22Rv1 (cell line): ENCODE measurements around the gene ZSWIM5.
A peak's percentile ranks its signal among the peaks of the same experiment; 100 is the strongest.
"Not testable (repeated sequence)": the region's sequence is repeated elsewhere in the genome, so short reads cannot be mapped to it uniquely, and the experiment has no call there.

Experiments
- H3K27ac ChIP-seq: fragments of 450-650 bp; 2 replicates; pipeline ENCODE4 v1.5.1; 2017
- ZFX ChIP-seq: fragments of 450-650 bp; IDR thresholded peaks from 2 replicates; pipeline ENCODE4 v1.6.1; 2017; ENCODE audit warnings: antibody characterized with exemption, borderline replicate concordance
- TF ChIP-seq, protein P1 (sequence below): fragments of 450-650 bp; IDR thresholded peaks from 2 replicates; pipeline ENCODE4 v1.5.1; 2017; ENCODE audit warnings: mild to moderate bottlenecking

ZSWIM5 gene

DNA sequence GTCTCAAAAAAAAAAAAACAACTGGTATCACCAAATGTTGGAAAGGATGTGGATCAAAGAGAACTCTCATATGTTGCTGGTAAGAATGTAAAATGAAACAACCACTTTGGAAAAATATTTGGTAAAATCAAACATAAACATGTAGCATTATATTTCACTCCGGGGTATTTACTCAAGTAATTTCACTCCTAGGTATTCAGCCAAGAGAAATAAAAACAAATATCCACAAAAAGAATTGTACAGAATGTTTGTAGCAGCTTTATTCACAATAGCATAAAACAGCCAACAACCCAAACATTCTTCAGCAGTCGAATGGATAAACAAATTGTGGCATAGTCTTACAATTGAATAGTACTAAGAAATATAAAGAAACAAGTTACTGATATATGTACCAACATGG lies 32.4 kb upstream of the ZSWIM5 start:
- TF ChIP-seq, protein P1, sequence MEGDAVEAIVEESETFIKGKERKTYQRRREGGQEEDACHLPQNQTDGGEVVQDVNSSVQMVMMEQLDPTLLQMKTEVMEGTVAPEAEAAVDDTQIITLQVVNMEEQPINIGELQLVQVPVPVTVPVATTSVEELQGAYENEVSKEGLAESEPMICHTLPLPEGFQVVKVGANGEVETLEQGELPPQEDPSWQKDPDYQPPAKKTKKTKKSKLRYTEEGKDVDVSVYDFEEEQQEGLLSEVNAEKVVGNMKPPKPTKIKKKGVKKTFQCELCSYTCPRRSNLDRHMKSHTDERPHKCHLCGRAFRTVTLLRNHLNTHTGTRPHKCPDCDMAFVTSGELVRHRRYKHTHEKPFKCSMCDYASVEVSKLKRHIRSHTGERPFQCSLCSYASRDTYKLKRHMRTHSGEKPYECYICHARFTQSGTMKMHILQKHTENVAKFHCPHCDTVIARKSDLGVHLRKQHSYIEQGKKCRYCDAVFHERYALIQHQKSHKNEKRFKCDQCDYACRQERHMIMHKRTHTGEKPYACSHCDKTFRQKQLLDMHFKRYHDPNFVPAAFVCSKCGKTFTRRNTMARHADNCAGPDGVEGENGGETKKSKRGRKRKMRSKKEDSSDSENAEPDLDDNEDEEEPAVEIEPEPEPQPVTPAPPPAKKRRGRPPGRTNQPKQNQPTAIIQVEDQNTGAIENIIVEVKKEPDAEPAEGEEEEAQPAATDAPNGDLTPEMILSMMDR, result no peak
- no peak for TF ChIP-seq ZFX
- H3K27ac ChIP-seq, result no peak overlapping the region

DNA sequence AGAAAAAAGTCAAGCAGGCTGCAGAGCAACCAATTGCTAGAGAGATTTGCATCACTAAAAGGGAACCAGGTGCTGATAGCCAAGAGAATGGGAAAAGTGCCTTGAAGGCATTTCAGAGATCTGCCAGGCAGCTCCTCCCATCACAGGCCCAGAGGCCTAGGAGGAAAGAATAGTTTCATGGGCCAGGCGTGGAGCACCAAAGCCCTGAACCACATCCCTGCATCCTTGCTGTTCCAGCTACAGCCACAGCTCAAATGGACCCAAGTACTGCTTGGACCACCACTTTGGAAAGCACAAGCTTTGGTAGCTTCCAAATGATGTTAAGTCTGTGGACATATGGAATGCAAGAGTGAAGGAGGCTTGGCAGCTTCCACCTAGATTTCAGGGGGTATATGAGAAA lies 29.7 kb upstream of the ZSWIM5 start:
- no peak for TF ChIP-seq ZFX
- TF ChIP-seq, protein P1, result no peak
- no peak overlapping the region for H3K27ac ChIP-seq

DNA sequence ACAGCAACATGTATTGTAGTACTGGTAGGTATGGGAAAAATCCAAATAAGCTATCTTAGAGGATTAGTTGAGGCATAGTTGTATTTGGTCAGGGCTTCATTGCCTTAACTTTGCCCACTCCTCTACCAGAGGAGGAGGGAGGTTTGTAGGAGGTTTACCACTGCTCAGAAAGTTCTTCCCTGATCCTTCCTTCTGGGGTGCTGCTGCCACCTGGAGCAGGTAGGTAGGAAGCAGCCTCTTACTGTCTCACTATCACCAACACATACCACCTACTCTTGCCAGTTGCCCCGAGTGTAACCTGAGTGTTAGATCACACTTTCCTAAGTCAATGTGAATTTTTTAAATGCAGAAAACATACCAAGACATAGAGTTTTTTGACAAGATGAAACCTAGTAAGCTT lies 24.1 kb upstream of the ZSWIM5 start:
- H3K27ac ChIP-seq, result no peak overlapping the region
- TF ChIP-seq, protein P1, result peak; percentile 18; the same call in 1 of the 2 replicates
- no peak for TF ChIP-seq ZFX

DNA sequence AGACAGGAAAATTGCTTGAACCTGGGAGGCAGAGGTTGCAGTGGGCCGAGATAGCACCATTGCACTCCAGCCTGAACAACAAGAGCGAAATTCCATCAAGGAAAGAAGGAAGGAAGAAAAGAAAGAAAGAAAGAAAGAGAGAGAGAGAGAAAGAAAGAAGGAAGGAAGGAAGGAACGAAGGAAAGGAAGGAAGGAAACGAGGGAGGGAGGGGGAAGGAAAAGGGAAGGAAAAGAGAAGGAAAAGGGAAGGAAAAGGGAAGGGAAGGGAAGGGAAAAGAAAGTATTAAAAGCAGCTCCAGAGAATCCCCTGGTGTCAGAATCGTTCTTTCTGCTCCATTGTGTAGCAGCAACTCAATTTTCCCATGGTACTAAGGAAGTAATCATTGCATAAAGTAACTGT lies 19.2 kb upstream of the ZSWIM5 start:
- H3K27ac ChIP-seq, result no peak overlapping the region
- no peak for TF ChIP-seq ZFX
- TF ChIP-seq, protein P1, result no peak

DNA sequence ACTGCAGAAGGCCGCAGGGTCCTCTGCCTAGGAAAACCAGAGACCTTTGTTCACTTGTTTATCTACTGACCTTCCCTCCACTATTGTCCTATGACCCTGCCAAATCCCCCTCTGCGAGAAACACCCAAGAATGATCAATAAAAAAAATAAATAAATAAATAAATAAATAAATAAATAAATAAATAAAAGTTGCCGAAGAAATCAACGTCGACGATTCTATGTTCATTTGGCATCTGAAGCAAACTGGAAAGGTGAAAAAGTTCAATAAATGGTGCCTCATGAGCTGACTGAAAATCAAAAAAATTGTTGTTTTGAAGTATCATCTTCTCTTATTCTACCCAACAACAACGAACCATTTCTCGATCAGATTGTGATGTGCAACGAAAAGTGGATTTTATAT lies 17.3 kb upstream of the ZSWIM5 start:
- H3K27ac ChIP-seq, result not testable (repeated sequence)

DNA sequence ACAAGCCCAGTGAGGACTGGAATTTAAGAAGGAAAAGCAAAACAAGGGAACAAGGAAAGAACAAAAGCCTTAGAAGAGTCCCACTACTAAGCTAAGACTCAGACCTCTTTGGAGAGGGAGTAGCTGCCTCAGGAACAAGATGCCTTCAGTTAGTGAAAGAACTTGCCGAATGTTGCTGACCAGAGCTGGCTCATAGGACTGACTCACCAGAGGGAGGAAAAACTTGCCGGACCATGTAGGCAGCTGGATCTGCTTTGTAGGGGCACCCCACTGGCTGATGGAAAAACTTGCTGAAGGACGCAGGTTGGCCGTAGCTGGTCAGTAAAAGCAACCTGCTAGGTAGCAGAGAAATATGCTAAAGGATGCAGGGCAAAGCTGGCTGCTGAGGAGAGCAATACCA lies 15.3 kb upstream of the ZSWIM5 start:
- no peak overlapping the region for H3K27ac ChIP-seq
- no peak for TF ChIP-seq ZFX
- TF ChIP-seq, protein P1, result no peak

DNA sequence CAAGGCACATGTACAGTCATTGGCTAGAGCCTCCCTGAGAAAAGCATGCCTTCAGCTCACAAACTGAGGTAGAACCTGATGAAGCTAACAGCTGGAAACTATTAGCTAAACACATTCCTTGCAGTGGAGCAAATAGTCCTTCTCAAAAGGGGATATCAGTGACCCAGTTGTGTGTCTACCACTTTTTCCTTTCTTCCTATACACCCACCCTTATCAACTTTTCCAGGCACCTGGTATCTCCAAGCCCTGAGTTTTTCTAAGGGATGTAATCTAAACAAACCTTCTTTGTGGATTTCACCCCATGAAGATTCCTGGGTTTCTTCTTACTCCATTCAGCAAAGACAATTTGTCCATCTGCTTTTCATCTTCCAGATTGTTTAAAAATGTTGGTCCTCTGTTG lies 10.5 kb upstream of the ZSWIM5 start:
- no peak for TF ChIP-seq ZFX
- TF ChIP-seq, protein P1, result no peak
- no peak overlapping the region for H3K27ac ChIP-seq

DNA sequence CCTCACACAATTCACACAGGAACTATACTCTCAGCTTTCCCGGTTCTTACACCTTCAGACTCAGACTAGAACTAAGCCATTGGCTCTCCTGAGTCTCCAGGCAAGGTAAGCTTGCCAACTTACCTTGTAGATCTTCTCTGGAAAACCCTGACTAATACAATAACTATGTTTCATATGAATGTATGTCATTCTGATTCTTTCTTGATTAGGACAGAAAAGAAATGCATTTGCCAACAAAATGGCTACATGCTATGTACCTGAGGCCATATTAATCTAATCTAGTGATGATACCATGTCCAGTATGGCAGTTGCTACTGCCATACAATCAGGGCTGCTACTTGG lies 9.8 kb upstream of the ZSWIM5 start:
- TF ChIP-seq ZFX, result no peak
- TF ChIP-seq, protein P1, result no peak
- H3K27ac ChIP-seq, result no peak overlapping the region
